Measurements from ENCODE around the gene BAIAP2L2. TPM values are rescaled to one million over a fixed set of nuclear protein-coding genes. Genes with fewer than 3 reads are reported as not detected.

The BAIAP2L2 gene
- polyA plus RNA-seq, 1 donor from 2014 or later: 2.3 TPM

- no peak overlapping the region for H3K27ac ChIP-seq (ENCODE audit: low read length)
- H3K9ac ChIP-seq (ENCODE audit: low read length): no peak overlapping the region
- H2AFZ ChIP-seq (ENCODE audit: low read depth, low read length): no peak overlapping the region
- TF ChIP-seq TAF1 (IDR thresholded peaks at IDR 0.05; ENCODE audit: low read depth) (no peak), EP300 (conservative IDR thresholded peaks at IDR 0.05; ENCODE audit: poor library complexity, severe bottlenecking) (no peak), EZH2 (IDR thresholded peaks at IDR 0.05; ENCODE audit: borderline replicate concordance, insufficient read depth, low read length, poor library complexity, severe bottlenecking) (no peak), POLR2AphosphoS5 (IDR thresholded peaks at IDR 0.05) (no peak), MXI1 (conservative IDR thresholded peaks at IDR 0.05; ENCODE audit: poor library complexity, severe bottlenecking) (no peak), REST (IDR thresholded peaks at IDR 0.05; ENCODE audit: borderline replicate concordance) (no peak), RAD21 (conservative IDR thresholded peaks at IDR 0.05) (no peak), CTCF (IDR thresholded peaks at IDR 0.05; ENCODE audit: poor library complexity, severe bottlenecking) (no peak)
- no peaks in the 10 kb centered on the region for H3K27me3 ChIP-seq (ENCODE audit: insufficient read depth, low read depth, low read length)
- H3K9me2 ChIP-seq (ENCODE audit: insufficient read depth, low read length): no peaks in the 10 kb centered on the region
- H3K79me2 ChIP-seq (replicated peaks; ENCODE audit: insufficient read depth, low read length): no peaks in the 10 kb centered on the region
- no peaks in the 10 kb centered on the region for H3F3A ChIP-seq (ENCODE audit: insufficient read depth, low read length, poor library complexity, severe bottlenecking)
- H3K4me2 ChIP-seq (ENCODE audit: low read length): no peak overlapping the region
- no peaks in the 10 kb centered on the region for H3K9me3 ChIP-seq (ENCODE audit: low read length)
- no peaks in the 10 kb centered on the region for H4K20me1 ChIP-seq (ENCODE audit: insufficient read depth)
- H3K36me3 ChIP-seq (ENCODE audit: insufficient read depth, low read length): no peaks in the 10 kb centered on the region
- no peak overlapping the region for H3K4me3 ChIP-seq (ENCODE audit: low read length)
These were observed 43.5 kb upstream of the BAIAP2L2 start for GRCh38 chr22:38153821-38154562.

DNA sequence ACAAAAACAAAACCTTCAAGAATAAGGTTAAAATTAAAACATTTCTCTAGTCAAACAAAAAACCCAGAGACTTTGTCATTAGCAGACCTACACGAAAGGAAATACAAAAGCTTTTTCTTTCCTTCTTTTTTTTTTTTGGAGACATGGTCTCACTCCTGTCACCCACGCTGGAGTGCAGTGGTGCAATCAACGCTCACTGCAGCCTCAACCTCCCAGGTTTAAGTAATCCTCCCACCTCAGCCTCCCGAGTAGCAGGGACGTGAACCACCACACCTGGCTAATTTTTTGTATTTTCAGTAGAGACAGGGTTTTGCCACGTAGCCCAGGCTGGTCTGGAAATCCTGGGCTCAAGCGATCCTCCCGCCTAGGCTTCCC lies 40.6 kb upstream of the BAIAP2L2 start:
- Histone ChIP-seq H3K4me3 (ENCODE audit: low read length) (no peak overlapping the region), H3K4me2 (ENCODE audit: low read length) (no peak overlapping the region), H3K9ac (ENCODE audit: low read length) (no peak overlapping the region), H3K36me3 (ENCODE audit: insufficient read depth, low read length) (no peaks in the 10 kb centered on the region), H3K27ac (ENCODE audit: low read length) (no peak overlapping the region), H3K27me3 (ENCODE audit: insufficient read depth, low read depth, low read length) (no peaks in the 10 kb centered on the region), H3K9me3 (ENCODE audit: low read length) (no peaks in the 10 kb centered on the region), H3F3A (ENCODE audit: insufficient read depth, low read length, poor library complexity, severe bottlenecking) (no peaks in the 10 kb centered on the region), H3K9me2 (ENCODE audit: insufficient read depth, low read length) (no peaks in the 10 kb centered on the region), H4K20me1 (ENCODE audit: insufficient read depth) (no peaks in the 10 kb centered on the region), H3K79me2 (replicated peaks; ENCODE audit: insufficient read depth, low read length) (no peaks in the 10 kb centered on the region), H2AFZ (ENCODE audit: low read depth, low read length) (no peak overlapping the region)
- TF ChIP-seq RAD21 (conservative IDR thresholded peaks at IDR 0.05): no peak
- no peak for TF ChIP-seq EP300 (conservative IDR thresholded peaks at IDR 0.05; ENCODE audit: poor library complexity, severe bottlenecking)
- no peak for TF ChIP-seq TAF1 (IDR thresholded peaks at IDR 0.05; ENCODE audit: low read depth)
- no peak for TF ChIP-seq CTCF (IDR thresholded peaks at IDR 0.05; ENCODE audit: poor library complexity, severe bottlenecking)

All from neural cell (in vitro differentiated cells).